ENCODE data around the gene SCO2. TPM values are rescaled to one million over a fixed set of nuclear protein-coding genes. Genes with fewer than 3 reads are reported as not detected.

SCO2 gene, protein sequence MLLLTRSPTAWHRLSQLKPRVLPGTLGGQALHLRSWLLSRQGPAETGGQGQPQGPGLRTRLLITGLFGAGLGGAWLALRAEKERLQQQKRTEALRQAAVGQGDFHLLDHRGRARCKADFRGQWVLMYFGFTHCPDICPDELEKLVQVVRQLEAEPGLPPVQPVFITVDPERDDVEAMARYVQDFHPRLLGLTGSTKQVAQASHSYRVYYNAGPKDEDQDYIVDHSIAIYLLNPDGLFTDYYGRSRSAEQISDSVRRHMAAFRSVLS
- total RNA-seq (2016; rRNA removed; fragmentation: Illumina TruSeq; extraction: Trizol) (2.1 and 3.7 TPM in 2 replicates), polyA plus RNA-seq (2011; rRNA removed) (0.32 and 0.85 TPM in 2 replicates), polyA minus RNA-seq (2011; rRNA and poly(A)+ RNA removed; ENCODE audit: low replicate concordance) (0.40 and 2.2 TPM in 2 replicates), Bru-seq, nascent RNA (percentile 35 among the genes with signal in this experiment), BruChase-seq, experiment 1, labeled RNA remaining after a 6-hour chase (percentile 56 among the genes with signal in this experiment), BruChase-seq, experiment 2, labeled RNA remaining after a 2-hour chase (percentile 42 among the genes with signal in this experiment)
- total RNA-seq (2016; cell fraction: cytosol; rRNA removed; fragmentation: Illumina TruSeq; extraction: Trizol; ENCODE audit: low read depth) = 2.3 and 3.6 TPM in 2 replicates
- total RNA-seq (2016; cell fraction: insoluble cytoplasmic fraction; rRNA removed; fragmentation: Illumina TruSeq; extraction: Trizol) = 1.5 and 1.8 TPM in 2 replicates
- total RNA-seq (2016; cell fraction: membrane; rRNA removed; fragmentation: Illumina TruSeq; extraction: Trizol) = 2.2 and 2.9 TPM in 2 replicates
- total RNA-seq (2016; cell fraction: nucleus; rRNA removed; fragmentation: Illumina TruSeq; extraction: Trizol) = not detected in 2 replicates
- 1.9 and 4.5 TPM in 2 replicates for polyA plus RNA-seq (2011; cell fraction: cytosol; rRNA removed)
- polyA plus RNA-seq (2011; cell fraction: nucleus; rRNA removed) = 2.8 TPM in 2 replicates
- 1.1 TPM in 1 of 2 replicates, not detected in the other for polyA plus RNA-seq (2012)
- 4.0 and 4.2 TPM in 2 replicates for polyA plus RNA-seq (2016; cell fraction: cytosol; fragmentation: Illumina TruSeq; extraction: Trizol; ENCODE audit: low read depth)
- 1.6 and 2.3 TPM in 2 replicates for polyA plus RNA-seq (2016; cell fraction: insoluble cytoplasmic fraction; fragmentation: Illumina TruSeq; extraction: Trizol; ENCODE audit: low read depth)
- 2.3 and 2.8 TPM in 2 replicates for polyA plus RNA-seq (2016; cell fraction: membrane; fragmentation: Illumina TruSeq; extraction: Trizol; ENCODE audit: low read depth)
- polyA plus RNA-seq (2016; cell fraction: nucleus; fragmentation: Illumina TruSeq; extraction: Trizol; ENCODE audit: insufficient read depth, low read depth) = 2.8 and 3.5 TPM in 2 replicates
- polyA minus RNA-seq (2011; cell fraction: cytosol; rRNA and poly(A)+ RNA removed) = 0.97 and 1.8 TPM in 2 replicates
- 1.4 TPM in 1 of 2 replicates, not detected in the other for polyA minus RNA-seq (2011; cell fraction: nucleus; rRNA and poly(A)+ RNA removed)
- long read RNA-seq, experiment 1, partial matches to known transcripts = 0 of 4 reads
- long read RNA-seq, experiment 1, other reads (novel, unspliced or antisense) = 0 of 4 reads
- long read RNA-seq, experiment 2, transcript SCO2-204 (2 exons, 1,051 nt) = major isoform, 9 of 12 reads
- long read RNA-seq, experiment 2, partial matches to known transcripts = 0 of 12 reads
- long read RNA-seq, experiment 2, other reads (novel, unspliced or antisense) = 1 of 12 reads

DNA sequence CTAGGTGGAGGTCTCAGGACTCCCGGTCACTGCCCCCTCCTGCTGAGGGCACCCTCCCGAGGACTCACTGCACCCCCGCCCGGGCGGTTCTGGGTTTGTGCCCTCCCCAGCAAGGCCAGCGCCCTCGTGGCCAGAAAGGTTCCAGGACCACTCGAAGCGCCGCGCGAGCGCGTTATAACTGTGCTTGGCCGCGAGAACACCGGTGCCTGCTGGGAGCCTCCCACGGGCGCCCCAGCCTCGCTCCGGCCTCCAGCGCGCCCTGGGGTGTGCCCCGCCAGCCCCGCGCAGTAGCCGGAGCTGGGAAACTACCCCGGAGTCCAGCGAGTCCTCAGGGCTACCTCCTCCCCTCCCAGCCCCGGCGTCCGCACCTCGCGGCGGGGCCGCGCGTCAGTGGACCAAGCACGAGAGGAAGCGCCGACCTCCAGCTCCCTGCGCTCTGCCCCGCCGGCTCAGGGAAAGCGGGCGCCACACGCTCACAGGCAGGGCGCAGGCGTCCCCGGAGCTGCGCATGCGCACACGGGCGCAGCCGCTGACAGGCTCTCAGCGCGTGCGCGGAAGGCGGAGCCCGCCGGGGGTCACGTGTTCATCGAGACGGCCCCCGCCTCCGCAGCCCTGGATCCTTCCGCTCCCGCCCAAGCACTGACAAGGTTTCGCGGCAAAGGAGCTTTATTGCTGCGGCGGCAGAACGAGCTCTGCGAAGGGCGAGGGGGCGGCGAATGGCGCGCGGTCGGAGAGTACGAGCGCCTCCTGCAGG, at the start of gene SCO2:
TSS of gene SCO2 (minus strand) at position 495 of the 754 bp plus-strand sequence. CDS start 1,187 bp downstream, outside the sequence.
- H3K4me1 ChIP-seq (ENCODE audit: insufficient read depth, low read length) = peaks cover 51% of the 10 kb centered on the region
- peak; percentile 76 for FAIRE-seq
- H3K4me2 ChIP-seq (ENCODE audit: low read depth, low read length) = peak within 1 kb of the TSS; percentile 100
- TF ChIP-seq, protein P1, sequence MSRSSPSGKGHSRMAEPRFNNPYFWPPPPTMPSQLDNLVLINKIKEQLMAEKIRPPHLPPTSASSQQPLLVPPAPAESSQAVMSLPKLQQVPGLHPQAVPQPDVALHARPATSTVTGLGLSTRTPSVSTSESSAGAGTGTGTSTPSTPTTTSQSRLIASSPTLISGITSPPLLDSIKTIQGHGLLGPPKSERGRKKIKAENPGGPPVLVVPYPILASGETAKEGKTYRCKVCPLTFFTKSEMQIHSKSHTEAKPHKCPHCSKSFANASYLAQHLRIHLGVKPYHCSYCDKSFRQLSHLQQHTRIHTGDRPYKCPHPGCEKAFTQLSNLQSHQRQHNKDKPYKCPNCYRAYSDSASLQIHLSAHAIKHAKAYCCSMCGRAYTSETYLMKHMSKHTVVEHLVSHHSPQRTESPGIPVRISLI (CRISPR knock-in tag; IDR thresholded peaks at IDR 0.05; ENCODE audit: borderline replicate concordance) = no peak
- TF ChIP-seq, protein P2, sequence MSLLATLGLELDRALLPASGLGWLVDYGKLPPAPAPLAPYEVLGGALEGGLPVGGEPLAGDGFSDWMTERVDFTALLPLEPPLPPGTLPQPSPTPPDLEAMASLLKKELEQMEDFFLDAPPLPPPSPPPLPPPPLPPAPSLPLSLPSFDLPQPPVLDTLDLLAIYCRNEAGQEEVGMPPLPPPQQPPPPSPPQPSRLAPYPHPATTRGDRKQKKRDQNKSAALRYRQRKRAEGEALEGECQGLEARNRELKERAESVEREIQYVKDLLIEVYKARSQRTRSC (CRISPR knock-in tag; IDR thresholded peaks at IDR 0.05; ENCODE audit: low read depth) = no peak; the same call in 1 of the 2 replicates
- TF ChIP-seq, protein P3, sequence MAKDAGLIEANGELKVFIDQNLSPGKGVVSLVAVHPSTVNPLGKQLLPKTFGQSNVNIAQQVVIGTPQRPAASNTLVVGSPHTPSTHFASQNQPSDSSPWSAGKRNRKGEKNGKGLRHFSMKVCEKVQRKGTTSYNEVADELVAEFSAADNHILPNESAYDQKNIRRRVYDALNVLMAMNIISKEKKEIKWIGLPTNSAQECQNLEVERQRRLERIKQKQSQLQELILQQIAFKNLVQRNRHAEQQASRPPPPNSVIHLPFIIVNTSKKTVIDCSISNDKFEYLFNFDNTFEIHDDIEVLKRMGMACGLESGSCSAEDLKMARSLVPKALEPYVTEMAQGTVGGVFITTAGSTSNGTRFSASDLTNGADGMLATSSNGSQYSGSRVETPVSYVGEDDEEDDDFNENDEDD (CRISPR knock-in tag; IDR thresholded peaks at IDR 0.05; ENCODE audit: borderline replicate concordance) = peak; percentile 92
- TF ChIP-seq ZNF10 (CRISPR knock-in tag; IDR thresholded peaks at IDR 0.05; ENCODE audit: borderline replicate concordance, low read depth) = no peak
- peak; percentile 57; the same call in 1 of the 2 replicates for TF ChIP-seq SALL1 (CRISPR knock-in tag; IDR thresholded peaks at IDR 0.05)
- peak; percentile 49 for TF ChIP-seq ZBTB7B (CRISPR knock-in tag; IDR thresholded peaks at IDR 0.05)
- TF ChIP-seq ARNTL (CRISPR knock-in tag; IDR thresholded peaks at IDR 0.05) = peak; percentile 82
- TF ChIP-seq SIN3A (IDR thresholded peaks at IDR 0.05; ENCODE audit: borderline replicate concordance, low read depth, low read length) = 0 out of 2 replicates have a peak, but pooled peaks have one; percentile 67
- 0 out of 2 replicates have a peak, but pooled peaks have one; percentile 85 for TF ChIP-seq ZNF124 (CRISPR knock-in tag; IDR thresholded peaks at IDR 0.05)
- no peak for TF ChIP-seq ZNF737 (CRISPR knock-in tag; IDR thresholded peaks at IDR 0.05; ENCODE audit: borderline replicate concordance)
- peak; percentile 21; the same call in 1 of the 2 replicates for TF ChIP-seq ZNF790 (CRISPR knock-in tag; IDR thresholded peaks at IDR 0.05; ENCODE audit: borderline replicate concordance)
- TF ChIP-seq ZFP1 (CRISPR knock-in tag; IDR thresholded peaks at IDR 0.05) = no peak

More for the DNA sequence above, at the start of gene SCO2:
- WGBS (ENCODE audit: low lambda C conversion rate) = 0% methylated on average over 3 of the region's 84 CpGs
- intact Hi-C loops (cut with micrococcal nuclease; ENCODE audit: unreplicated experiment) = loop anchor here (1.0 to 5.0 kb wide), 2 partner anchors 17 to 37 kb away; partner anchors contain the start of genes NCAPH2 and SYCE3
- peaks cover 20% of the 10 kb centered on the region for H3K79me2 ChIP-seq (ENCODE audit: insufficient read depth, low read length)
- ATAC-seq (peak; percentile 54), DNase-seq (ENCODE audit: low spot score) (peak; percentile 90)
- ChIA-PET POLR2A (interaction anchor here (0.7 to 4.2 kb wide), 43 partner anchors 8 to 283 kb away, joined by 3 to 97 read pairs (median 5); partner anchors contain the start of genes ADM2, ARSA, CHKB and DENND6B), CTCF (ENCODE audit: low intra/inter-chr PET ratio, low total read pairs) (no interaction called here)
- H3K36me3 ChIP-seq (replicated peaks in 1 of 2; ENCODE audit: control insufficient read depth in 1 of 2, insufficient read depth in 2 of 2, low read length in 2 of 2) = peaks cover 6 to 27% of the 10 kb centered on the region in 2 experiments; a peak in 4 of 5 replicates
- peak within 1 kb of the TSS; percentile 94 for H3K27ac ChIP-seq (ENCODE audit: extremely low read length, insufficient read depth, low read length)
- peak within 1 kb of the TSS; percentile 91 for H3K9ac ChIP-seq (ENCODE audit: insufficient read depth, low read depth, low read length)
- in situ Hi-C loops (cut with HindIII; ENCODE audit: extremely low pct_ligation_motif_present, low pct_unique_long_range_greater_than_20kb) = no loop called here
- peaks cover 19% of the 10 kb centered on the region for H4K20me1 ChIP-seq (ENCODE audit: insufficient read depth, low read length)
- no peak within 1 kb of the TSS for H2AFZ ChIP-seq (ENCODE audit: low read length)
- peak within 1 kb of the TSS; percentile 70 to 84 (median 83) for H3K4me3 ChIP-seq (replicated peaks in 1 of 3; ENCODE audit: insufficient read depth in 1 of 3, low read depth in 2 of 3, low read length in 3 of 3)
- no peaks in the 10 kb centered on the region for H3K27me3 ChIP-seq (ENCODE audit: control insufficient read depth in 1 of 2, insufficient read depth in 2 of 2, low read length in 2 of 2)
- BruUV-seq (replicated peaks) = TSS peak; percentile 78
- no peaks in the 10 kb centered on the region for H3K9me3 ChIP-seq (ENCODE audit: low read length)

Measured in HepG2 (cell line).